GM12874 (cell line): ENCODE measurements around the gene ROR2.

ENCODE experiments used
- CTCF ChIP-seq: IDR thresholded peaks from 2 replicates; pipeline ENCODE4 v1.5.1; 2011; ENCODE audit warnings: low read depth, mild to moderate bottlenecking, control low read depth, low read length, moderate library complexity; ENCODE audit not compliant: insufficient read depth

The ROR2 gene

DNA sequence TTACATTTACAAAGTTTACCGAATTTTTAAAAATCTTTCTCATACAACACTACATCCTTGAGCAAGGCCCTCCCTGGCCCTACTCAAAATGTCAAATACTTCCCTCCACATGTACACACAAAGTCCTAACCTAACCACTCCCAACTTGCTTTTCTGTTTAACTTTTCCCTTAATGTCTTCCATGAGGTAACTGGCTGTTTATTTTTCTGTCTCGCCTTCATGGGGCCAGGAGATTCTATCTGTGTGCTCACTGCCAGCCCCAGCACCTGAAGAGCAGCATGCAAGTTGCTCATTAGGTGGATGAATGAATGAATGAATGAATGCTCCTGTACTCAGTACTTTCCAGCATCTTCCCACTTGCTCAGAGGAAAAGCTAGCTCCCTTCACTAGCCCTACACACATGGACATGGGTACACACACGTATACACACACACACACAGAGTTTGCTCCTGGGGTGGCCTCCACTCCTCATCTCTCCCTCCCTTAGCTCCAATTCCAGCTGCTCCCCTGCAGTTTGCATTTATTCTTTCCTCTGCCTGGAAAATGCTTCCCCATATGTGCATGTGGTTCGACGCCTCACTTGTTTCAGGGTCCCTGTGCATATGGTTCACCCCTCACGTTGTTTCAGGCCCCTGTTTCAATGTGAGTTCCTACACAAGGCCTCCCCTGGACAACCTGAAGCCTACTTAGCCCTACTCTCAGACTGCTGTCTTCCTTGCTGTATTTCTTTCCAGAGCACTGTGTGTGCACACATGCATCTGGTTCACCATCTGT, 165.2 kb downstream of the ROR2 start:
- TF ChIP-seq CTCF, result no peak

DNA sequence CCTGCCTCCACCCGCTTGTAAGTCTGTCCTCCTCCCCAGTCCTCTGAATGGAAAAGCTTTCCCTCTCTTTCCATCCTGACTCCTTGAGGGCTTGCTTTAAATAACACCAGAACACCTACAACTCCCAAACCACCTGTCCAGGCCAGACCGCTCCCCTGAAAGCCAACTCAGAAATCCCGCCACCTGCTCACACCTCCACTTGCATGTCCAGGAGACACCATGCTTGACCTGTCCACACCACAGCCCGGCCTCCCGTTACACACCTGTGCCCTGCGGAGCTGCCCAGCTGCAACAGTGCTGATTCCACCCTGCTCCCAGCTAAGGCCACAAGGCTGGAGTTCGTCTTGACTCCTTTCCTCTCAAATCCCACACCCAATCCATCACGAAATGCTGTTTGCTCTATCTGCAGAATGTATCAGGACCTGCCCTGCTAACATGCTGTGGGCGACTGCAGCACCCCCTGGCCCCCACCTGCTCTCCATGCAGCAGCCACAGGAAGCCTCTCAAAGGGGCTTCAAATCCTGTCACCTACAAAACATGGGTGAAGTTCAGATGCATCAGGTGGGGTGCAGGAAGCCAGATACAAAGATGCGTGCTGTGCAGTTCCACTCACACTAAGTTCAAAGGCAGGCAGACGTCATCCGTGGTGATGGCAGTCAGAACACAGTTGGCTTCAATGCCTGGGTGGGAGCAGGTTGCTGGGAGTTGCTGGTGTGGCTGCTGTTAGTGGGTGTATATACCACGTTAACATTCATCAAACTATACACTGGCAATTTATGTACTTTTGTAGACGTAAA, 166.0 kb downstream of the ROR2 start:
- TF ChIP-seq CTCF, result no peak

DNA sequence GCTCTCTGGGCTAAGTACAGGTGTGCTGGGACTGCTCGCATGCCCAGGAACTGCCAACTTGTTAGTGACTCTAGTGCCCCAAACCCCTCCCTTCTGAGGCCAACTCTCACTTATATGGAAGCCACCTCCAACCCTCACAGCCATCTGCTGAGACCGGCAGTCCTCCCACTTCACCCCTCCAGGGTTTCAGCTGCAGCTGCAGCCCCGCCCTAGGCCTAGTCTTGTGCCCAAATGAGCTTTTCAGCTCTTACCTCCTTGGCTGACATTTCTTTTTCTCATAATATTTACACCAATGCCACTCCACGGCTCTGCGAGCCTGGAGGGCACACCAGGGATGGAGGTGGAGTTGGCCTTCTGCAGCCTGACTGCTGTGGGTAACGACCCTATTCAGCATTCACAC, 166.6 kb downstream of the ROR2 start:
- TF ChIP-seq CTCF, result no peak

- TF ChIP-seq CTCF, result no peak
These were observed 167.3 kb downstream of the ROR2 start for GRCh38 chr9:91782708-91783214.

GRCh38 chr9:91781906-91782305, 168.1 kb downstream of the ROR2 start:
- TF ChIP-seq CTCF, result no peak

DNA sequence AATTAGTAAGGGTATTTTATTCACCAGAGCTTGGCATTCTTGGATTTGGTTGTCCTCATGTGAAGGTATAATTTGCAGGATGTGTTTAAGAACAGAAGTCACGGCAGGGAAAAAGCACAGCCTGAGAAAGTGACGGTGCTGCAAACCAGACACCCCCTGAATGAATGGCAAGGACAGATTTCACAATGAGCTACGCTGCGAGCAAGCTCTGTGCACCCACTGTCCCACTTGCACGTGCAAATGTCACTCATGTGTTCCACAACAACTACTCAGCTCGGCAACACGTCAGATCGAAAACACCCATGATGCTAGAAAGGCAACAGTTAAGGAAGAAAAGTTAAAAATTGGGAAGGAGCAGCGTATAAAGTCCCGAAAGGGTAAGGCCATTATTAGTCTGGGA, 168.9 kb downstream of the ROR2 start:
- TF ChIP-seq CTCF, result no peak

DNA sequence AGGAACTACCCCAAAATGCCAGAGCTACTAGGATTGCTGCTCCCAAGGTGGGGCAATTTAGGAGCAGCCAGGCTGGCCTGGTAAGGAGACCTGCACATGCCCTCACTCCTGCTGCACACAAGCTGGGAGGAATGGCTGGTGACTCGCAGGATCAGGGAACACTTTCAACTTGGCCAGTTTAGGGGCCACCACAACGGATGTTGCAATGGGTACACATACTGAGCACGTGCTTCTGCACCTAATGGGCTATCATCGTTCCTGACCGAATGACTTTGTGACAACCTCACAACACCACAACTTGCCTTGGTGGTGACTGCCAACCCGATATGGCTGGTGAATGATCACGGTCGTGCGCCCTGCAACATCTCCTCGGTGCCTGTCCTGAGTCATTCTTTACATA, 172.0 kb downstream of the ROR2 start:
- TF ChIP-seq CTCF, result no peak
